HG03520 (cell line): ENCODE results near the gene KRT14.
"Not testable (repeated sequence)": the region's sequence is repeated elsewhere in the genome, so short reads cannot be mapped to it uniquely, and the experiment has no call there.

Experiments
- ATAC-seq: cut with Tn5 transposase; IDR thresholded peaks from one replicate; pipeline ENCODE4 v1.9.1; 2021; ENCODE audit warnings: mild to moderate bottlenecking, moderate library complexity; ENCODE audit not compliant: unreplicated experiment

Gene KRT14

DNA sequence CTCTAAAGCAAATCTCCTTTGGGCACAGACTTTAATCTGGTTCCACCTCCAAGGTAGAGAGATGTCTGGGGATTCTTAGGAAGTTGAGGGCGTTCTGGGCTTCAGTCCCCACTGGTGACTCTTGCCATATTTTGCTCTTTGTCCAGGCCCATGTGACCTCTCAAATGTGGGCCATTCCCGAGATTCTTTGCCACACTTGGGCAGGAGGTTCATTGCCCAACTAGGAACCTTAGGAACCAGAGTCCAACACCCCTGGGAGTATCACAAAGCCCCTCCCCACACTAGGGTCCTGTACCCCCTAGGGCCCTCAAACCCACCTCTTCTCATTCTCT is 6.5 kb downstream of the KRT14 start:
- no peak for ATAC-seq

DNA sequence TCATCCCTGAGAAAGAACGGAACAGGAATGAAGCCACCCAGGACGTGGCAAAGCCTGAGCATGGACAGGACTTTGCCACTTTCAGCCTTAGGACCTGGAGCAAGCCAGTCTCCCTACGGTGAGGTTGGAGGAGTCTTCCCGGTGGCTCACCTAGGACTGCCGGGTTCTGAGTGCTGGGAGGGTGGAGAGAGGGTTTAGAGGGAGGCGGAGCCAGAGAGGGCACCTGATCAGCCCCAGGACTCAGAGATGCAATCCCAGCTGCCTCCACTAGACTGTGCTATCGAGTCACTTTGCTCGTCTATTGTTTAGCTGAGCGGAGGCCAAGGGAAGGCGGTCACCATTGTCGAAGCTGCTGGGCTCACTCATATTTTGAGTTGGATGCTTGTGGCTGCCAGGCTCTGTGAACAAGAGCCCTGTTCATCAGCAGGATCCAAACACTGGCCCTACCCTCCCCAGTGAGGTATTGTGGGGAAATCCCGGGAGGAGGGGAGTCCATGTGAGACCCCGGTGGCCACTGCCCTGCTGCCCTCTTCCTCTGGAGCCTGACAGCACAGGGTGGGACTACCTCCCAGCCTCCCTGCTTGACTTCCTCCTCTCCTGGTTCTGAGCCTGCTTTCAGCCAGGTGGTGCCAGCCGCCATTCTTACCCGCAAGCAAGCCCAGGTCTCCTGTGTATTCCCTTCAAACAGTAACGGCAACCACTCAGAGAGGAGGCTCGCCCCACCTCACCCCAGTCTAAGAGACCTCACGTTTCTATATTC is 7.0 kb downstream of the KRT14 start:
- ATAC-seq, result no peak

DNA sequence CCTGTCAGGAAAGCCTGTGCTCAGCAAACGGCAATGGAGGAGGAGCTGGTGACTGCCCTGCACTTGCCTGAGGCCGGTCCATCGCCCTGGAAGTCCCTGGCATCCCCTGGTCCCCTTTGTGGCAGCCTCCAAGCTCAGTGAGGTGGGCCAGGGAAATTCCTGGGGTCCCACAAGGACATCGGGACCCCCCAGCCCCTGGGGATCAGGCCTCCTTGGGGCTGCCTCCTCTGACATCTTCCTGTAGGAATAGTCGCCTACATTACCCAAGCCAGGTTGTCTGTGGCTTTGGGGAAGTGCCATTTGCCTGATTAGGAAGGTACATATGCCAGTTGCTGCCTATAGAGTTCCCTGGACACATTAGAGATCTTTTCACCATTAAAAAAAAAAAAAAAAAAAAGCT is 7.7 kb downstream of the KRT14 start:
- no peak for ATAC-seq

DNA sequence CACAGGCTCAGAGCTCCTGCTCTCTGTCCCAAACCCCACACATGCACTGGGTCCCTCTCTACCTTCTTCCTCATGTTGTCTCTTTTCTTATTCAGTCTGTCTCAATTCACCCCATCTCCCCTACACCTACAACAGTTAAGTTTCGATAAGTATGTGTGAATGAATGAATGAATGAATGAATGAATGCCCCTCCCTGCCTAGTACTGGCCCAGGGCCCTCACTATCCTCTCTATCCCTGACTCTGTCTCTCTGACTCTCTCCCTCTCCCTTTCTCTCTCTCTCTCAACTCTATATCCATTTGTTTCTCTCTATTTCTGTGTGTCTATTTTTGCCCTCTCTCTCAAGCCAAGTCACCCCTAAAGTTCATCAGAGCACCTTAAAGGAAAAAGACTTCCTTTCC is 8.2 kb downstream of the KRT14 start:
- ATAC-seq, result no peak

DNA sequence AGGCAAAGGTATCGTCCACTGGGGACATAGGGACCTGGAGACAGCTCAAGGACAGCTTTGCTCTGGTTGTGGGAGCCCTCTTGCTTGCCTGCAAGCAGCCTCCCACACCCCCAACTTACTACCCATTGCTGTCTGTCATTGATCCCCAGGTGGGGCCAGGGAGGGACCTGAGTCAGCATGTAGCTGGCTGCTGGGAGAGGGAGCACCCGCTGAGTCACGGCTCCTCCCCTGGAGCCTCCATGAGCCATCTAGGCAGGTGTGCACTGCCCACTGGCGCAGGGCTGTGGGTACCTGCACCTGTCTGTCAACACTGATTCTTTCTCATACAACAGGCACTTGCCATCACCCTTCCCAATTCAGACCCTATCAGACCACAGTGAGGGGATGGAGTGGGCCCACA is 10.0 kb downstream of the KRT14 start:
- not testable (repeated sequence) for ATAC-seq

DNA sequence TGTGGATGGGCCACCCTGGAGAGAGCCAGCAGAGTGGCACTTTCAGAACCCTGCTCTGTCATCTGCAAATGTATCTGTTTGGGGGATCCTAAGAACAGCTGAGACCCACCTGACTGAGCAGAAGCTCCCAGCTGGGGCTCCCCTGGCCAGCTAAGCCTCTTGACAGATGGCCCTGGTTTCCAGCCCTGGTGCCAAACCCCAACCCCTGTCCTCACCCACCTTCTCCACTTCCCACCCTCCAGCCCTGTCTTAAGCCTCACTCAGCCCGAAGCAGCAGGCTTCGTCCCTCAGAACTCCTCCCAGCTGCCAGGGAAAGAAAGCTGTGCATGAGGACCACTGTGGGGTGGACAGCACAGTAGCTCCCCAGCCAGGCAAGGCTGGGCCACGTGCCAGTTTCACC is 11.4 kb downstream of the KRT14 start:
- ATAC-seq, result no peak

DNA sequence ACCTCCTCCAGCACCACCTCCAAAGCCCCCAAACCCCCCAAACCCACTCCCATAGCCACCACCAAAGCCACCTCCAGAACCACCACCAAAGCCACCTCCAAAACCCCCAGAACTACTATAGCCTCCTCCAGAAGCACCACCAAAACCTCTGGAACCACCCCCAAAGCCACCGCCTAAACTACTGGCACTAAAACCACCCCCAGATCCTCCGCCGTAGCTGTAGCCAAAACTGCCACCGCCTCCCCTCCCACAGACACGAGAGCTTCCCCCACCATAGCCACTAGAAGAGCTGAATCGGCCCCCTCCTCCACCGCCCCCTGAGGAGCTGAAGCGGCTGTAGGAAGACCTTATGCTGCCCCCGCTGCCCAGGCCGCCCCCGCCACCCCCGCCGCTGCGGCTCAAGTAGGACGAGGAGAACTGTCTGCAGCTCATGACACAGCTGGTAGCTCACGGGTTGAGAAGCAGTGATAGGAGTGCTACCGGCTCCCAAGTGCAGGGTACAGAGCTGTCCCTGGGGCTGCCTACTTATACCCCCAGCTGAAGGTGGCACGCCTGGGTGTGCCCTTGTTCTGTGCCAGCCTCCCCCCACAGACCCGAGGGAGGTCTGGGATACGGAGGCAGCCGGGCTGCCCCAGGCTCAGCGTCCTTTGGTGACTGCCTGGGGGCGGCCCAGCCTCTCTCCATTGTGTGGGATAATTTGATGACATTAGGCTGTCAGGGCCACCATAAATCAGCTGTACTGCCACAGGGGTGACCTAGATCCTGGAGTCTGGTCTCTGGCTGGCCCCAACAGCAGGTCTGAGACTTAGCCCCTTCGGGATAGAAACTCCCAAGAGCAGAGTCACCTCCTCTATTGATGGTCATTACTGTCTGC is 14.9 kb downstream of the KRT14 start, which contains the start of gene KRT9:
Gene KRT9, minus strand, starts transcription at position 499 of the 874 bp plus-strand sequence. Its CDS starts 67 bp downstream, at position 432.
- ATAC-seq, result no peak

DNA sequence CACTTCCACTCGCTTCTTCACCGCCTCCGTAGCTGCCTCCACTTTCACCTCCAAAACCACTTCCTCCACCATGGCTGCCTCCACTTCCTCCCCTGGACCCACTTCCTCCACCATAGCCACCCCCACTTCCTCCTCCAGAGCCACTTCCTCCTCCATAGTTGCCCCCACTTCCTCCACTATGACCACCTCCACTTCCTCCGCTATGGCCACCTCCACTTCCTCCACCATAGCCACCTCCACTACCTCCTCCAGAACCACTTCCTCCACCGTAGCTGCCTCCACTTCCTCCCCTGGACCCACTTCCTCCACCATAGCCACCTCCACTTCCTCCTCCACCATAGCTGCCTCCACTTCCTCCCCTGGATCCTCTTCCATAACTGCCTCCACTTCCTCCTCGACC is 19.4 kb downstream of the KRT14 start:
- no peak for ATAC-seq

DNA sequence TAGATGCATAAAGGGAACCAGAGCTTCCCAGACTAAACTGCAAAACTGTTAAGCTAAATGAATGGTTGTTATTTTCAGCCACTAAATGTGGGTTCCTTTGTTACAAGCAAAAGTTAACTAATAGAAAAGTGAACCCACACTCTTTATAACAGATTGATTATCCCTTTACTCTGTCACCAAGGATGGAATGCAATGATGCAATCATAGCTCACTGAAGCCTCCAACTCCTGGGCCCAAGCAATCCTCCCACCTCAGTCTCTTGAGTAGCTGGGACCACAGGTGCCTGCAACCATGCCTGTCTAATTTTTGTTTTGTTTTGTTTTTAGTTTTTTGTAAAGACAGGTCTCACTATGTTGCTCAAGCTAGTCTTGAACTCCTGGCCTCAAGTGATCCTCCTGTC is 21.4 kb downstream of the KRT14 start:
- no peak for ATAC-seq

DNA sequence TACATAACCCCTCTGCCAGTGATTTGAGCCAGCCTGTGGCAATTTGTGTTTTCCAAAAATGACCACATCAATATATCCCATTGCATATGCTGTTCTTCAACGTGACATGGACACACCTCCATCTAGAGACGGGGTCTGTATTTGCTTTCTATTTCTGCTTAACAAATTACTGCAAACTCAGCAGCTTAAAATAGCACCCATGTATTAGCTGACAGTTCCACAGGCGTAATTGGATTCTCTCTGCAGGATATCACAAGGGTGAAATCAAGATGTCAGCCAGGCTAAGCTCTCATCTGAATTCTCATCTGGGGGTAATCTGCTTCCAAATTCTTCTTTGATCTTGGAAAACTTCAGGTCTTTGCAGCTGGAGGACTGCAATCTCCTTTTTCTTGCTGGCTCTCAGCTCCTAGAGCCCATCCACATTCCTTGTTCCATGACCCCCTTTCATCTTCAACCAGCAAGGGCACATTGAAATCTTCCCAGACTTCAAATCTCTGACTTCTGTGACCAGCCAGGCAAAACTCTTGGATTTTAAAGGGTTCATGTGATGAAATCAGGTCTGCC is 23.0 kb downstream of the KRT14 start:
- ATAC-seq, result no peak

DNA sequence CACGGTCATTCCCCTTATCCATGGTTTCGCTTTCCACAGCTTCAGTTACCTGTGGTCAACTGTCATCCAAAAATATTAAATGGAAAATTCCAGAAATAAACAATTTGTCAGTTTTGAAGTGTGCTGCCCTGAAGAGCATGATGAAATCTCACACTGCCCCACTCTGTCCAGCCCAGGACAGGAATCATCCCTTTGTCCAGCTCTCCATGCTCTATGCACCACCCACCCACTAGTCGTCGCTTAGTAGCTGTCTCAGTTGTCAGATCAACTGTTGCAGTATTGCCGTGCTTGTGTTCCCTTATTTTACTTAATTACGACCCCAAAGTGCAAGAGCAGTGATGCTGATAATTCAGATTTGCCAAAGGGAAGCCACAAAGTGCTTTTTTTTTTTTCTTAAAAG is 25.1 kb downstream of the KRT14 start:
- no peak for ATAC-seq

DNA sequence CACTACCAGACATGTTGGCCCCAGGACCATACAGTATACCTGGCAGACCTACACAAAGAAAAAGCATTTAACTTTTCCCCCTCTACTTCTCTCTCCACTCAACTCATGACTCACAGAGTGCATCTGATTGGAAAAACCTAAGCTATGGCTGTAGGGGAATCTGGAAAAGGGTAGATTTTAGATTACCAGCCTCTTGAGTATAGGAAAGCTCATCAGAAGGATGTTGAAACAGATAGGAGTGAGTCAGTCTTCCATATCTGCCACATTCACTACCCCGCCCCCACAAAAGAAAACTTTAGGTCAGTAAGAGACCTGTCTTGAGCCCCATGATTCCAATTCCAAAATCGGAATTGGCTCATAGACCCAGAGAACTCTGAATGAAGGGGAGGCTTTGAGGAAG is 27.1 kb downstream of the KRT14 start:
- no peak for ATAC-seq

DNA sequence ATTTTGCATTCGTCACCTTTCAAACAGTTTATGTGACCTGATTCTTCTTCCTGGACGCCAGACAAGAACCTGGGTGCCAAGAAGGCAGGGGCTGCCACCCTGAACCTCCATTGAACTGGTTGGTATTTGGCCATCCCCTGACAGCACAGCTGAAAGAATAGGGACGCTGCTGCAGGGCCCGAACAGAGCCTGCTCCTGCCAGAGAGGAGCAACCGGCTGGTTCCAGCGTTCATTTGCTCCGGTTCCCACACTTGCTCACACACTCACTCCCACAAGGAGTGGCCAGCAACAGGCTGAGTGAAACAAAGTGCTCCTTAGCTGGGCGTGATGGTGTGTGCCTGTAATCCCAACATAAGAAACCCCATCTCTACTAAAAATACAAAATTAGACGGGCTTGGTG is 29.8 kb downstream of the KRT14 start:
- ATAC-seq, result no peak

DNA sequence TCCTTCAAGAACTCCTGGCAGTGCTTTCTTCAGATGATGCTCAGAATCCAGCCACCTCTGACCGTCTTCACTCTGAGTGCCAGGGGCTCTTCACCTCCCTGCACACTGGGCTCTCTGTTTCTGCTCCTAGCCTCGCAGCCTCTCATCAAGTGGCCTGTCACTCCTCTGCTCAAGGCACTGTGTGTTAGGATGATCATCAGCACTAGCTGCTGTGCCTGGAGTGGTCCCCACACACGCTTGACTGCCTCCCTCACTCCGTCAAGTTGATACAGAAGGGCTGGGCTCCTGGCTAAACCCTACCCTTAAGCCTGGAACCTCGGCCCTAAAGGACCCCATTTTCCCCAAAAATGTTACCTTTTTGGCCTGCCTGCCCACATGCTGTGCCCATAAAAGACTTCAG is 30.4 kb downstream of the KRT14 start:
- ATAC-seq, result no peak

DNA sequence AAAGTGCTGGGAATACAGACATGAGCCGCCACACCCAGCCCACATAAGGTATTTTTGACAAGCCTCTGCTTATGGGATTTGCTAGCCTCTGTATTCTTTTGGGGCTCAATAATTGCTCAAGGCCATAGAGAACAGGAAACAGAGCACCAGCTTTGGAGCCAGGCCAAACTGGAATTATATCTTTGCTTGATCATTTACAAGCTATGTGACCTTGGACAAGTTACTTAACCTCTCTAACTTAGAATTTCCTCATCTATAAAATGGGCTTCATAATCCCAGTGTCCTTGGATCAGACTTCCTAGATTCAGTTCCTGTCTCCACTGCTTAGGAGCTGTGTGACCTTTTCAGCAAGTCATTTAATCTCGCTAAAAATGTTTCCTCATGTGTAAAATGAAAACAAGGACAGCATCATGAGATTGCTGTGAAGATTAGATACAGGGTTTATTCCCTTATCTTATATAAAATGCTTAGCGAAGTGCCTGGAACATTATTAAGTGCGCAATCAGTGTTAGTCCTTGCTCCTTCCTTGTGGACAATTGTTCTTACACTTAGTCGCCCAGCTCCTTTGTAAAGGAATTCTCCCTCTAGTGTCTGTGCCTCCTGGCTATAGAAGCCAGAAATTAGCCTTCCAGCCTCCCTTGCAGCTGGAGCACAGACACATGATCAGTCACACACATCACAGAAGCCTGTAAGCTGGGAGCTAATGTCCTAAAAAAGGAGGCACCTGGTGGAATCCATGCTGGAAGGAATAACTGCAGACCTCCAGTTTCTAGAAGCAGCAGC is 31.4 kb downstream of the KRT14 start:
- no peak for ATAC-seq

DNA sequence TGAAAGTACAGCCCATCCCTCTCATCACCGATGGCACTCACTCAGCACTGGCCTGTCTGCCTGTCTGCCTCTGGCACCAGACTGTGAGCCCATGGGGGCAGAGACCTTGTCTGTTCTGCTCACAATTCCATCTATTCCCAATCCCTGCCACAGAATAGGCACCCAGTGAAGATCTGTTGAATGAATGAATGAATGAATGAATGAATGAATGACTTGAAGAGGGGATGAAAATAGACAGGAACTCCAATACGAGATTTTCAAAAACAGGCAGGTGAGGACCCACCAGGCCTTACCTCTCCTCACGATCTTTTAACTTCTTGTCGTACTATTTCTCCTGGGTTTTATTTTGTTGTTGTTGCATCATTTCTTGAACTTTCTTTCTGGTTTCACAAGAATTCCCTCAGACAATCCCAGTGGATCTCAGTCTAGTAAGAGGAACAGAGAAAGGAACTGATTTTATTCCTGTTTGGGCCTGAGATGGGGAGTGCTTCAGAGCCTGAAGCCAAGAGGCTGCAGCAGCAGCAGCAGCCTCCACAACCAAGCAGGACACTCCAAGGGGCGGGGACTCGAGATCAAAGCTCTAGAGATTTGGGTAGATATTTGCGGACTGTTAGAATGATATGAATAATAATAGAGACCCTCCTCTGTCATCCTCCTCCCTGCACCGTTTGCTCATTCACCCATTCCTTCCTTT is 32.6 kb downstream of the KRT14 start:
- no peak for ATAC-seq

DNA sequence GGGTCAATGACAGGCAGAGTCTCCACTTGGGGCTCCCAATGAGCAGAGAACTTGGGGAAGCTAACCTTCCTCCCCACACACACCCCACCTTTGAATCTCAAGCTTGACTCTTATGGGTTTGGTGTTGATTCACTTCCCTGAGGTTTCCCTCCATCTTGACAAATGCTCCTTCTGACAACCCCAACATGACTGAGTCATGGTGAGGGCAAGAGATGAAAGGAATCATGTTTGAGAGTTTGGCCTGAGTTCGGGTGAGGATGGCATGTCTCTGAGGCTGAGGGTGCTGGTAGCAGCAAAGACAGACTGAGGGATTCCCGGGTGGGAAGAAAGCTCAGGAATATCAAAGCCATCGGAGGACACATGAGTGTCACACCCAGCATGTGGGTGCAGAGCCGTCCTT is 33.5 kb downstream of the KRT14 start:
- ATAC-seq, result no peak

DNA sequence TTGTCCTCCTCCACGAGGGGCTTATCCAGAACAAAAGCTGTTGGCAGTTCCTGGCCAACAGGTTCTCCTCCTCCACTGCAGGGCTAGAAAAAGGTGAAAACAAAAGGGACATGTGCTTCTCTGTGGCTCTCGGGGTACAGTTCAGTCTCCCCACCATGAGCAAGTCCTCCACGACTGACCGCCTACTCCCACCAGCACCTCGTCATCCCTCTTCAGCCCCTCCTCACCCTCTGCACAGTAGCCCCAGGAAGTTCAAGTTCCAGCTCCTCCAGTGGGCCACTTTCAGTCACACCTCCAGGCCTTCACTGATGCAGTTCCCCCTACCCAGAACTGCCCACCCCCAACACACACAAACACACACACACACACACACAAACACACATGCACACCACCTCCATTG is 34.2 kb downstream of the KRT14 start:
- ATAC-seq, result no peak

DNA sequence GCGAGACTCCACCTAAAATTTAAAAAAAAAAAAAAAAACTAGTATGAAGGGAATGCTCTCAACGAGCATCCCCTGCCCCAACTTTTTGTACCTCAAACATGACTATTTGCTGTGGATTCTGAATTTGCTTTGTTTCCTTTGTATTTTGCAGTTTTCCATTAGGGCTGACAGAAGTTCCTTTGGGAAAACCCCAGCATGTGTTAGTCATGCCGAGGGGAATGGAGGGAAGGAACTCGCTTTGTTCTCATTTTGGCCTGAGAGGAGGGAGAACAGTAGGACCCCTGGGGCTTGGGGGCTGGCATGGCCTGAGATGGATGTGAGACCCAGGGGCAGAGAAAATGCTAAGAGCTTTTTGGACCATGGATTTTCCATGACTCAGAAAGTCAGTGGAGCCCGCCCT is 35.3 kb downstream of the KRT14 start:
- no peak for ATAC-seq

DNA sequence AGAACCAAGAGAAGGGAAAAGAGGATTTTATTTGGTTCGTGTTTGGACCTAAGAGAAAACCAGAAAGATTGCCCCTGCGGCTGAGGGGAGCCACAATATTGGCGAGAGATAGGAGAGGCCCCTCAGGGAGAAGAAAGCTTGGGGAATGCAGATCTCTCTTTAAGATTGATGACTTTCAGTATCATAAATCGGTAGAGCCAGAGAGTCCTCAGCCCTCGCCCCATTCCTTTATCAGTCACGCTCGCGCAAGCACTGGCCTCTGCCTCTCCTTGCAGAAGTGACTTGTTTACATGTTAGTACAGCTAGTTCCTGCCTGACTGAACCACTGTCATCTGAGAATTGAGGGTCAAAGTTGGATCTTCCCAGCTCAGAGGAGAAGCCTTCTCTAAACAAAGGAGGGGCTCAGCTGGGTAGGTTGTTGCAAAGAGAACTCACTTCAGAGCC is 37.1 kb downstream of the KRT14 start:
- no peak for ATAC-seq
